Stimulated activated CD4-positive, alpha-beta T cell treated with anti-CD3 and anti-CD28 coated beads, Interleukin-15, amount 100 ng/mL, for 48 hours (primary cell): ENCODE measurements around the gene SEMA4D.
A peak's percentile ranks its signal among the peaks of the same experiment; 100 is the strongest.

Experiments used
- DNase-seq, 2 donors: peaks; one replicate each; pipeline ENCODE4 v3.0.0-alpha.2; 2020; ENCODE audit warnings: low read depth in 2 of 2

The SEMA4D gene

DNA sequence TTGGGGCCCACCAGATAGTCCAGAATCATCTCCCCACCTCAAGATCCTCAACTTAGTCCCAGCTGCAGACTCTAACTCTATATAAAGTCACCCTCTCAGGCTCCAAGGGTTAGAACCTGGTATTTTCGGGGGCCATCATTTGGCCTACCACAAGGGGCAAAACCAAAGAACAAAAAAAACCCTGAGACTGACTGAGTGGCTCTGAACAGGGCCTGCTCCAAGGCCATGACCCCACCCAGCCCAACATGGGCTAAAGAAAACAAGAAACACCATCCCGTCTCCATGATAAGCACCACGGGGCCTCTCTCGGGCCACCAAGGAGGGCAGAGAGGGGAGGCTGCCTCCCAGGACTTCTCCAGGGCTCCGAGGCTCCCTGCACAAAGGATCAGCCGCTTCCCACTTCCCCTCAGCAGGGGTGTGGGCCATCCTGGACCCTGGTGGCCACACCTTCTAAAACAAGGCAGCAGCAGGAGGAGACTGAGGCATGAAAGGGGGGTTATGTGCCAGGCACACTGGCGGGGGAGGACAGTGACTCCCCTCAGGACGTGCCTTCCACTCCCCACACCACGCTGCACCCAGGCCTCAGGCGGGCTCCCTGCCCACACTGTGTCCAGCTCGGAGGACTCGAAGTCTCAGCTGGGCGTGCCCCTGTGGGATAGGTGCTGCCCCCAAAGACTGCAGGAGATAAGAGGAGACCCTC, 51.5 kb downstream of the SEMA4D start:
- DNase-seq: no peak

DNA sequence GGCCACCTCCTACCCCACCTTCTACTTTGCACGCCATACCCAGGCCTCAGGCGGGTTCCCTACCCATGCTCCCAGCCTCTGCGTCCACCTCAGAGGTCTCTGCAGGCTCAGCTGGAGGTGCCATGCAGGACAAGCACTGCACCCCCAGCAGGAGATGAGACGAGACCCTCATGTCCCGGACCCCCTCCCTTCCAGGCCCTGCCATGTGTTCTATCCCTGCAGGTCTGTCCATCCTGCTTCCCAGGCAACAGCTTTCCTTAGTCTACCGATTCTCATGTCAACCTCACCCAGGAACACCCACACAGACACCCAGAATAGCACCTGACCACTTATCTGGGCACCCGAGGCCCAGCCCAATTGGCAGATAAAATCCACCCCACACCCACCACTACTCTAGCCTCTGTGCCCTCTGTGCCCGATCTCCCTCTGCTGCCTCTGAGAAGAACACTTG, 52.1 kb downstream of the SEMA4D start:
- no peak for DNase-seq

- no peak for DNase-seq
Observed at GRCh38 chr9:89444925-89445765, 52.8 kb downstream of the SEMA4D start.

- peak in 1 of 2 donors; percentile 47 for DNase-seq
Observed at GRCh38 chr9:89444274-89444673, 53.6 kb downstream of the SEMA4D start.

DNA sequence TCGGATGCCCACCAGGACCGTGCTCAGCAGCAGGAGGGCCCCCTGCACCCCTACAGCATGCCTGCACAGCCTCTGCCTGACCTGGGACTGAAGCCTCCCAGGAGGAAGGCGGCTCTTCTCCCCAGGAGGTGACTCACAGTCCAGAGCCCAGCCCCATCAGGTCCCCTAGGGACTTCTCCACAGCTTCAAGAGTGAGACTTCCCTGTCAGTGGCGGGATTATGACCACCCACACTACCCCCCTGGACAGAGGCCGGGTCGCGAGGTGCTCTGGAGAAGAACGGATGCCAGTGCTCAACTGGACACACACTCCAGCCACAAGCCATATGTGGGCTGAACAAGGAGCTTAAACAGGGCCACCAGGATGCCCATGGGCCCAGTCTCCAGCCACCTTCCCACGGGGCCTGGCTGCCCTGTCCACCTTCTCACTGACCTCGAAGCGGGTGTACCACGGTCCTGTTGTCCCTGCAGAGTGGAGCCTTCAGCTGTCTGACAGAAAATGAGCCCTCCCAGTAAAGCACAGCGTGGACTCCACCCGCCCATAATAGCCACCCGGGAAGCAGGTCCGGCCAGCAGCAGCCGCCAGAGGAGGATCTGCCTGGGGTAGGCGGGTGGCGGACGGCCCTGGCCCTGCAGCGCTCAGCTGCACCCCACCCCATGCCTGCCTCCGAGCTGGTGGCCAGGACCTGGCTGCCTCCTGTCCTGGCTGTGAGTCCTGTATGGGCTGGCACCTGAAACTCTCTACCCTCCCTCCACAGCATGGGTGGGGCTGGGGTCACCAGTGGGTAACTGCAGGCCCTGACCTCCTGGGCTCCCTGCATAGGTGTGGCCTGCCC, 54.7 kb downstream of the SEMA4D start:
- no peak for DNase-seq

GRCh38 chr9:89442501-89442978, 55.4 kb downstream of the SEMA4D start:
- no peak for DNase-seq

DNA sequence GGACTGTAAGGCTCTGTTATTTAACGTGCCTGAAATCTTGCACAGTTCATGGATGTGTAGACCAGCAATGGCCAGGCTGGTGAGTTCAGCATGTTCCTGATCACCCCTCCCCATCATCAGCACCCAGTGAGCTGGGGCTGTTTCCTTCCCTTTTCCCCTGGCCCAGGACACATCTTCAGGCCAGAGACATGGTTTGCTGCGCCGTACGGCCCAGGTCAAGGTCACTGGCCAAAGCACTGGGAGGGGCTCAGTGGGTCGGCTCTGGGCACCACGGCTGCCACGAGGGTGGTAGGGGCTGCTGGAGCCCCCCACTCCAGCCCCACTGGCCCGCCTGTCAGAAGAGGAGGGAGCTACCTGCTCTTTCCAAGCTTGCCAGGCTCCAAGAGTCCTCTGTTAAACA, 55.9 kb downstream of the SEMA4D start:
- no peak for DNase-seq

DNA sequence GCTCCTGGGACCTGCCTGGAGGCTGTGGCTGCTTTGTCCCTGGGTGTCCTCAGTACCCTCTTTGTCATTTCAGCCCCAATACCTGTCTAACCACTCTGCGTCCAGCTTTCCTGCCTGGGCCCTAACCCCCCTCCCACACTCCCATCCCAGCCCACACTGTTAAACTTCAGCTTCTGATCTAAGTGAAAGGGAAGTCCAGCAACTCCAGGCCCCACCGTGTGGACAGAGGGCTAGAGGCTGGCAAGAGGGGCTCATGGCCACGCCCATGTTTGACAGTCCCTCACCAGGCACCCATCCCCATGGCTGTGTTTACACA, 56.3 kb downstream of the SEMA4D start:
- DNase-seq: no peak

DNA sequence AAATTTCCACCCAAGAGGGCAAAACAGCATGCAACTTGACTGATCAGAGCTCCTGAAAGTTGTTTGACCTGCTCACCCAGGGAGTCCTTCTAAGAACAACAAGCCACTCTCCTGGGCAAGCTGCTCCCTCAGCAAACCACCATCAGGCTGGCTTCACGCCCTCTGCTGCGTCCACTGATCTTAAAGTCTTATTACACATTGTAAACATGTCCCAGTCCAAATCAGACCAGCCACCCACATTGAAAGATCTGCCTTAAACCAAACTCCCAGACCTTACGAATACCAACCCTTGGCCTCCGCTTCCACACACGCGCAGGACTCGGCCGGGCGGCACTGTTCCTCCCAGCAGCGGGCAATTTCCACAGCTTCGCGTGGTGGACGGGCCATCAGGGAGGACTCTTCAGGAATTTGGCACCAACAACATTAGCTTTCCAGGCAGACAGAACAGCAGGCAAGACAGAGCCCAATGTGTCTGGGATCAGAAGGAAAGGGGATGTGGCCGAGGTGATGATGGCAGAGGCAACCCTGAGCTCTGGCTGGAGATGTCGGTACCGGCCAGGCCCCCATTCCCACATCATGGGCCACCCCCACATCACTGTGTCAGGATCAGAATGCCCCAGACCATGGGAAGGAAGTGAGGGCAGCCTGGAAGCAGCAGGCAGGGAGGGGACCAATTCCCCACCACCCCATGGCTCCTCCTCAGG, 56.8 kb downstream of the SEMA4D start:
- DNase-seq: no peak

GRCh38 chr9:89440548-89440947, 57.4 kb downstream of the SEMA4D start:
- no peak for DNase-seq

GRCh38 chr9:89440046-89440445, 57.9 kb downstream of the SEMA4D start:
- DNase-seq: no peak

DNA sequence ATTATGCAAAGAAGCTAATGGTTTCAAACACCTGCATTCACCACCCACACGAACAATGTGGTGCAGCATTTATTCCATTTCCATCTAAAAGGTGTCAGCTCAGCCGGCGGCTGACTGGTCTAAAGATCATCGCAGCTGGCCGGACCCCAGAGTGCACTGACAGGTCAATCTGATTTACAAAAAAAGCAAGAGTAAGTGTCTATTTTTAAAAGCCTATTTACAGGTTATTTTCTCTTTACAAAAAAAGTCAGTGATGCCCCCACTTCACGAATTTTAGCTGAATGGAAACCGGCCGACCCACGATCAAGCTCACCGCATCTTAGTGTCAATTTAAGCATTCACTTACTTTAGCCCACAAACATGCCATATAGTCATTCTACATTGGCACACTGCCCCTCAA, 58.3 kb downstream of the SEMA4D start:
- no peak for DNase-seq

GRCh38 chr9:89438194-89438593, 59.7 kb downstream of the SEMA4D start:
- DNase-seq: no peak

DNA sequence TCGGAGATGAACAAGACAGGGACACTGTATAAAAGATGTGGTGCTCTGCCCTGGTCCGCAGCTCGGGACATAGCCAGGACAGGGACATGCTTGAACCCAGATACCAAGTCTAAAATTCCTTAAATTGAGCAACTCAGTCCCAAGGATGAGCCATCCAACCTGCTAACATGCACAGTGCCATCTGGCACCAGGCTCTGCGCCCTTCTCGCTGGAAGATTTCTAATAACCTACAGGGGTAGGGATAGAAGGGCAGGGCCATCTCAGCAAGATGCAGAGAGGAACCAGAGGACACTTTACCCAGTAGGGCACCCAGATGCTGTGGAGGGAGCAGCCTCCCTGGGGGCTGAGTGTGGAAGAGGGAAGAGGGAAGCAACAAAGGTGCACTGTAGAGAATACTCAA, 60.1 kb downstream of the SEMA4D start:
- no peak for DNase-seq

- DNase-seq: no peak
Observed at GRCh38 chr9:89436963-89437625, 60.8 kb downstream of the SEMA4D start.

DNA sequence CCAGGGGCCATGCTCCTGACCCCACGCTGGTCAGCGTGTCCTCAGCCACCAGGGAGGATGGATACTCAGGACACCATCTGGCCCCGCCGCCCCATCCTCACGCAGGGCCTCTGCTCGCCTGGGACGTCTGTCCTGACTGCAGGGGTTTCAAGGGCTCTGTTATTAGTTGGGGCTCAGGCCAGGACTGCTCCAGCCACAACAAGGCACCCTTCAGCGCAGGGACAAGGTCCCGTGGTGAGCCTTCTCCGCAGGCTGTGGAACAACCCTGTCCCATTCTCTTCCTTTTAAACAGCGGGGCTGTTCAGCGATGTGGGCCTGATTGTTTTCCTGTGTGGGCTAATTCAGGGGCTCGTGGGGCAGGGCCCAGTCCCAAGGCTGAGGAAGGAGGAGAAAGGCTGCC, 61.6 kb downstream of the SEMA4D start:
- no peak for DNase-seq

DNA sequence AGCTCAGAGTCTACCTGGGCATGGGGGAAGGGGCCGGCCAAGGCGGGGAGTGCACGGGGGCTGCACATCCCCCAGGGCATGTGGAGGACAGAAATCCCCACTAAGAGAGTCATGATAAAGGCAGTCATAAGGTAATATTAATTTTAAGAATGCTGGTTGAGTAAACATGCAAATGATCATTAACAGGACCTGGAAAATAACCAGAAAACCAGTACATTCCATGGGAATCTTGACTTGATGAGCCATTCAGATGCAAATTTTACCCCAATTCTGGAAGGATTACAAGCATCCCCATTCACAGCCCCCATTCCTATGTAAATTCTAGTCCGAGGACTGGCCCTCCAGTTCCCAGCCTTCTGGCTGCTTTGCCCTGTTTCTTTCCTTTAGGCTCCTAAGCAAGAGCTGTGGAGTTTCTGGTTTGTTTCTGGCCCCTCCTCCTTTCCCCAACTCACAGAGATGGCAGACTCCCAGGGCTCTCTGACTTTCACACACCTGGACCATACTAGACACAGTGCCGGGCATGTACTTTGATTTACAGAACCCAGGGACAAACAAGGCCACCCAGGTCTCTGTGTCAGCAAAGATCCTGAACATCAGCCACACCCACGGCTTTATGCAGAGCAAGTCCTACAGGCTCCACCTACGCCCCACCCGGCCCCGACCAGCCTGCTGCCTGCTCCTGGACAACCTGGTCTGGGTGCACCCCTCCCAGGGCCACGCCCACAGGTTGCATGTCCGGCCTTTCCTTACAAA, 62.7 kb downstream of the SEMA4D start:
- no peak for DNase-seq

DNA sequence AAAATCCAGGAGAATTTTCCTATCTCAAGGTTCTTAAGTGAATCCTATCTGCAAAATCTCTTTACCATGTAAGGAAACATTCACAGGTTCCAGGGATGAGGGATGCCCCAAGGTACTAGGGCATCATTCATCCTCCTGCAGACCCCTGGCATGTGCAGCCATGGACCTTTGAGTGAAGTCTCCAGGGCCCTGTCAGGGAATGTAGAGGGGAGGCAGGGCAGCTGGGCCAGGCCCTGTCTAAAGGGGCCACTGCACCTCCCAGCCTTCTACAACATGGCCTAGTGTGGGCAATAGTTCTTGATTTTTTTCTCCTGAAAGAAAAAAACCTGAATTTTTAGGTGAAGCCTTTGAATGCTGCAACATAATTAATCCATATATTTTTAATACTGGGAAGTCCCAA, 63.3 kb downstream of the SEMA4D start:
- DNase-seq: no peak

DNA sequence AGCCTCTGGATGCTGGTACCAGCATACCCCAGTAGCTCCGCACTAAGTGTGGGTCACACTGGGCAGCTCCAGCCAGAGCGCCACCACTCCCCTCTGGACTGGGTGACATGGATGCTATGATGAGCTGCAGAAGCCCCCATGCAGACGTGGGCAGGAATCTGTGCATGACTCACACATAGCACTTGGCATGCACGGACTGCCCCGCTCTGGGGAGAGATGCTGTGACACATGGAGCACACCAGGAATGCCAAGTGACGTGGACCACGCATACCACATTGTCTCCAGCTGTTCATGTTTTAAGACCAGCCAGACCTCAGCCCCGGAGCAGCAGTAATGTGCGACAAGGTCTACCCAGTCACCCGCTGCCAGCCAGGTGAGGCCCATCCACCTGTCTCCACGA, 64.1 kb downstream of the SEMA4D start:
- no peak for DNase-seq

GRCh38 chr9:89432986-89433530, 64.9 kb downstream of the SEMA4D start:
- no peak for DNase-seq
